Panc1 (cell line): ENCODE data around the gene DAB2IP.

Source experiments
- CTCF ChIP-seq: fragments of 450-650 bp; IDR thresholded peaks from 2 replicates; pipeline ENCODE4 v1.5.1; 2017; ENCODE audit warnings: mild to moderate bottlenecking
- REST ChIP-seq, 2 experiments: IDR thresholded peaks; 2 replicates each; pipeline ENCODE4 v1.6.1; 2011 to 2012; ENCODE audit warnings: low read depth in 2 of 2, control low read depth in 1 of 2, low read length in 1 of 2, mild to moderate bottlenecking in 1 of 2, moderate library complexity in 1 of 2; ENCODE audit not compliant: insufficient read depth in 1 of 2
- TCF7L2 ChIP-seq: IDR thresholded peaks from 2 replicates; pipeline ENCODE4 v1.6.1; 2011; ENCODE audit warnings: mild to moderate bottlenecking, low read depth, low read length, inconsistent platforms

- no peak for TF ChIP-seq TCF7L2
- no peak for TF ChIP-seq CTCF
- TF ChIP-seq REST (IDR thresholded peaks at IDR 0.05; ENCODE audit: insufficient read depth in 1 of 2, low read depth in 2 of 2, low read length in 1 of 2) = no peak
These were observed 117.1 kb downstream of the DAB2IP start for GRCh38 chr9:121768416-121769015.
